WTC11 (cell line): Measurements from ENCODE around the gene CBLL2.

ENCODE experiments used
- CDX4 ChIP-seq: fragments of 250-450 bp; sonication (Bioruptor Pico); IDR thresholded peaks from 2 replicates; pipeline ENCODE4 v1.9.0; 2021; ENCODE audit warnings: moderate library complexity, mild to moderate bottlenecking, inconsistent platforms, borderline replicate concordance
- CTCF ChIP-seq: fragments of 200-600 bp; IDR thresholded peaks from 2 replicates; pipeline ENCODE4 v1.8.0; 2022; ENCODE audit warnings: antibody characterized with exemption
- NR3C1 ChIP-seq: sonication (generic); formaldehyde crosslinking; conservative IDR thresholded peaks from 2 replicates; pipeline ENCODE4 v1.8.1; 2023; ENCODE audit warnings: low read depth, mild to moderate bottlenecking, missing genetic modification reagents

- TF ChIP-seq CDX4 (CRISPR knock-in tag) (no peak), CTCF (no peak), NR3C1 (CRISPR knock-in tag) (no peak)
Observed at GRCh38 chrX:22272613-22273012, at the start of gene CBLL2.
